ENCODE results near the gene NAV2. TPM values are rescaled to one million over a fixed set of nuclear protein-coding genes. Genes with fewer than 3 reads are reported as not detected.

Gene NAV2
- polyA plus RNA-seq, 2 donors = 4.3 to 9.7 TPM

GRCh38 chr11:19768197-19768596, 55.6 kb downstream of the NAV2 start:
- H3K36me3 ChIP-seq (ENCODE audit: control insufficient read depth in 2 of 2, insufficient read depth in 2 of 2, low read length in 1 of 2) = no peaks in the 10 kb centered on the region
- peaks cover 0 to 2% of the 10 kb centered on the region in 2 donors for H3K4me1 ChIP-seq (ENCODE audit: control insufficient read depth in 2 of 2, insufficient read depth in 2 of 2, low read length in 1 of 2)
- 72 to 83% methylated on average over 6 of the region's 6 CpGs for WGBS, 2 donors
- no peaks in the 10 kb centered on the region for H3K9me3 ChIP-seq (ENCODE audit: control insufficient read depth in 2 of 2, insufficient read depth in 1 of 2, low read depth in 1 of 2, low read length in 1 of 2)
- no peaks in the 10 kb centered on the region for H3K27me3 ChIP-seq (ENCODE audit: control insufficient read depth in 1 of 2, insufficient read depth in 2 of 2, low read length in 2 of 2)
- H3K27ac ChIP-seq (ENCODE audit: low read depth in 2 of 2, low read length in 1 of 2) = no peak overlapping the region
- H3K4me3 ChIP-seq (ENCODE audit: low read depth in 1 of 2, low read length in 2 of 2) = no peak overlapping the region

- no peaks in the 10 kb centered on the region for H3K27me3 ChIP-seq (ENCODE audit: control insufficient read depth in 1 of 2, insufficient read depth in 2 of 2, low read length in 2 of 2)
Measured at GRCh38 chr11:19768815-19769214, 56.2 kb downstream of the NAV2 start.

GRCh38 chr11:19769820-19770219, 57.2 kb downstream of the NAV2 start:
- H3K9me3 ChIP-seq (ENCODE audit: control insufficient read depth in 2 of 2, insufficient read depth in 1 of 2, low read depth in 1 of 2, low read length in 1 of 2) = no peaks in the 10 kb centered on the region
- WGBS, 2 donors = 63 to 86% methylated on average over 1 of the region's 1 CpG
- peaks cover 0 to 4% of the 10 kb centered on the region in 2 donors for H3K4me1 ChIP-seq (ENCODE audit: control insufficient read depth in 2 of 2, insufficient read depth in 2 of 2, low read length in 1 of 2)
- no peaks in the 10 kb centered on the region for H3K27me3 ChIP-seq (ENCODE audit: control insufficient read depth in 1 of 2, insufficient read depth in 2 of 2, low read length in 2 of 2)
- no peak overlapping the region for H3K27ac ChIP-seq (ENCODE audit: low read depth in 2 of 2, low read length in 1 of 2)
- no peaks in the 10 kb centered on the region for H3K36me3 ChIP-seq (ENCODE audit: control insufficient read depth in 2 of 2, insufficient read depth in 2 of 2, low read length in 1 of 2)
- H3K4me3 ChIP-seq (ENCODE audit: low read depth in 1 of 2, low read length in 2 of 2) = no peak overlapping the region

More at GRCh38 chr11:19768815-19769214, 56.2 kb downstream of the NAV2 start:
- no peak overlapping the region for H3K27ac ChIP-seq (ENCODE audit: low read depth in 2 of 2, low read length in 1 of 2)
- no peaks in the 10 kb centered on the region for H3K9me3 ChIP-seq (ENCODE audit: control insufficient read depth in 2 of 2, insufficient read depth in 1 of 2, low read depth in 1 of 2, low read length in 1 of 2)
- no peak overlapping the region for H3K4me3 ChIP-seq (ENCODE audit: low read depth in 1 of 2, low read length in 2 of 2)
- peaks cover 0 to 2% of the 10 kb centered on the region in 2 donors for H3K4me1 ChIP-seq (ENCODE audit: control insufficient read depth in 2 of 2, insufficient read depth in 2 of 2, low read length in 1 of 2)
- no peaks in the 10 kb centered on the region for H3K36me3 ChIP-seq (ENCODE audit: control insufficient read depth in 2 of 2, insufficient read depth in 2 of 2, low read length in 1 of 2)

- no peak overlapping the region for H3K4me3 ChIP-seq (ENCODE audit: low read depth in 1 of 2, low read length in 2 of 2)
- peaks cover 0 to 4% of the 10 kb centered on the region in 2 donors for H3K4me1 ChIP-seq (ENCODE audit: control insufficient read depth in 2 of 2, insufficient read depth in 2 of 2, low read length in 1 of 2)
- H3K36me3 ChIP-seq (ENCODE audit: control insufficient read depth in 2 of 2, insufficient read depth in 2 of 2, low read length in 1 of 2) = no peaks in the 10 kb centered on the region
- 43 to 65% methylated on average over 2 of the region's 2 CpGs for WGBS, 2 donors
- no peaks in the 10 kb centered on the region for H3K9me3 ChIP-seq (ENCODE audit: control insufficient read depth in 2 of 2, insufficient read depth in 1 of 2, low read depth in 1 of 2, low read length in 1 of 2)
- no peaks in the 10 kb centered on the region for H3K27me3 ChIP-seq (ENCODE audit: control insufficient read depth in 1 of 2, insufficient read depth in 2 of 2, low read length in 2 of 2)
- H3K27ac ChIP-seq (ENCODE audit: low read depth in 2 of 2, low read length in 1 of 2) = no peak overlapping the region
Measured at GRCh38 chr11:19770277-19770676, 57.6 kb downstream of the NAV2 start.

DNA sequence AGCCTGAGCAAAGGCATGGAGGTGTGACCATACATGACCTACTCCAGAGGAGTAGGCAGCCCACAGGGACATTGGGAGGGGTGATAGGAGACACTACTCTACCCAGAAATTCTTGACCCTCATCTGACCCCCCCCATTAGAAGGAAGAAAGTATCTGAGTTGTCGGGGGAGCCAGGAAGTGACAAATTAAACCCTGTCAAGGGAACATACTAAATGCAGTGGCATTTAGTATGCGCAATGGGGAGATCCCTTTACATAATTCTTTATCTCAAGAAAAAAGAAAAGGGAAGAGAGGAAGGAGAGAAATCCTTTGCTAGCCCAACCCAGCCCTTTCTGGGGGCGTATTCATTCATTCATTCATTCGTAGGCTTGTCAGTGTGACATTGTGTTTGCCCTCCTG, 58.8 kb downstream of the NAV2 start:
- Histone ChIP-seq H3K9me3 (ENCODE audit: control insufficient read depth in 2 of 2, insufficient read depth in 1 of 2, low read depth in 1 of 2, low read length in 1 of 2) (no peaks in the 10 kb centered on the region), H3K27ac (ENCODE audit: low read depth in 2 of 2, low read length in 1 of 2) (no peak overlapping the region), H3K36me3 (ENCODE audit: control insufficient read depth in 2 of 2, insufficient read depth in 2 of 2, low read length in 1 of 2) (no peaks in the 10 kb centered on the region), H3K27me3 (ENCODE audit: control insufficient read depth in 1 of 2, insufficient read depth in 2 of 2, low read length in 2 of 2) (no peaks in the 10 kb centered on the region), H3K4me1 (ENCODE audit: control insufficient read depth in 2 of 2, insufficient read depth in 2 of 2, low read length in 1 of 2) (peaks cover 0 to 4% of the 10 kb centered on the region in 2 donors), H3K4me3 (ENCODE audit: low read depth in 1 of 2, low read length in 2 of 2) (no peak overlapping the region)
- WGBS, 2 donors = 83 to 84% methylated on average over 4 of the region's 4 CpGs

DNA sequence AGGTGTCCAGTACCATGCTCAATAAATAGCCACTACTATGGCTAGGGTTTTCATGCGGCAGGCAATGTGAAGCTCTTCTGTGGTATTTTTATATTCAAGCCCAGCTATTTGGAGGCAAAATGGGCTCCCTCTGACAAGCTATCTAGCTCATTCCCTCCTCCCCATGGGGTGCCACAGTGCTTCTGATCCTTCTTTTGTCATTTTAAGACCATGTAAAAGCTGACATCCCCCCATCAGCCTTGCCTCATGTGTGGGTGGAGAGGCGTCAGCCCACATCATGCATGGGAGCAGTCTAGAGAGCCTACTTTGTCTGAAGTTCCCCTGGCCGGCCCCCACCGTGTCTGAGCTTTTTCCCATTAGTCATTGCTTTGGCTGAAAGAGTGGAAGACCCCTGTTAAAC, 59.8 kb downstream of the NAV2 start:
- Histone ChIP-seq H3K27me3 (ENCODE audit: control insufficient read depth in 1 of 2, insufficient read depth in 2 of 2, low read length in 2 of 2) (no peaks in the 10 kb centered on the region), H3K27ac (ENCODE audit: low read depth in 2 of 2, low read length in 1 of 2) (no peak overlapping the region), H3K9me3 (ENCODE audit: control insufficient read depth in 2 of 2, insufficient read depth in 1 of 2, low read depth in 1 of 2, low read length in 1 of 2) (no peaks in the 10 kb centered on the region), H3K36me3 (ENCODE audit: control insufficient read depth in 2 of 2, insufficient read depth in 2 of 2, low read length in 1 of 2) (no peaks in the 10 kb centered on the region), H3K4me3 (ENCODE audit: low read depth in 1 of 2, low read length in 2 of 2) (no peak overlapping the region), H3K4me1 (ENCODE audit: control insufficient read depth in 2 of 2, insufficient read depth in 2 of 2, low read length in 1 of 2) (peaks cover 2 to 4% of the 10 kb centered on the region in 2 donors)
- WGBS, 2 donors = 80 to 81% methylated on average over 4 of the region's 4 CpGs

GRCh38 chr11:19774329-19774728, 61.7 kb downstream of the NAV2 start:
- H3K4me3 ChIP-seq (ENCODE audit: low read depth in 1 of 2, low read length in 2 of 2) = no peak overlapping the region
- WGBS, 2 donors = 95 to 100% methylated on average over 3 of the region's 3 CpGs

GRCh38 chr11:19774817-19775580, 62.4 kb downstream of the NAV2 start:
- no peak overlapping the region for H3K27ac ChIP-seq (ENCODE audit: low read depth in 2 of 2, low read length in 1 of 2)
- H3K4me1 ChIP-seq (ENCODE audit: control insufficient read depth in 2 of 2, insufficient read depth in 2 of 2, low read length in 1 of 2) = peaks cover 2 to 8% of the 10 kb centered on the region in 2 donors
- no peaks in the 10 kb centered on the region for H3K27me3 ChIP-seq (ENCODE audit: control insufficient read depth in 1 of 2, insufficient read depth in 2 of 2, low read length in 2 of 2)
- no peak overlapping the region for H3K4me3 ChIP-seq (ENCODE audit: low read depth in 1 of 2, low read length in 2 of 2)
- WGBS, 2 donors = 83 to 84% methylated on average over 3 of the region's 3 CpGs
- no peaks in the 10 kb centered on the region for H3K36me3 ChIP-seq (ENCODE audit: control insufficient read depth in 2 of 2, insufficient read depth in 2 of 2, low read length in 1 of 2)
- H3K9me3 ChIP-seq (ENCODE audit: control insufficient read depth in 2 of 2, insufficient read depth in 1 of 2, low read depth in 1 of 2, low read length in 1 of 2) = no peaks in the 10 kb centered on the region

More at GRCh38 chr11:19774329-19774728, 61.7 kb downstream of the NAV2 start:
- no peaks in the 10 kb centered on the region for H3K27me3 ChIP-seq (ENCODE audit: control insufficient read depth in 1 of 2, insufficient read depth in 2 of 2, low read length in 2 of 2)
- no peaks in the 10 kb centered on the region for H3K9me3 ChIP-seq (ENCODE audit: control insufficient read depth in 2 of 2, insufficient read depth in 1 of 2, low read depth in 1 of 2, low read length in 1 of 2)
- H3K36me3 ChIP-seq (ENCODE audit: control insufficient read depth in 2 of 2, insufficient read depth in 2 of 2, low read length in 1 of 2) = no peaks in the 10 kb centered on the region
- no peak overlapping the region for H3K27ac ChIP-seq (ENCODE audit: low read depth in 2 of 2, low read length in 1 of 2)
- H3K4me1 ChIP-seq (ENCODE audit: control insufficient read depth in 2 of 2, insufficient read depth in 2 of 2, low read length in 1 of 2) = peaks cover 2 to 8% of the 10 kb centered on the region in 2 donors

DNA sequence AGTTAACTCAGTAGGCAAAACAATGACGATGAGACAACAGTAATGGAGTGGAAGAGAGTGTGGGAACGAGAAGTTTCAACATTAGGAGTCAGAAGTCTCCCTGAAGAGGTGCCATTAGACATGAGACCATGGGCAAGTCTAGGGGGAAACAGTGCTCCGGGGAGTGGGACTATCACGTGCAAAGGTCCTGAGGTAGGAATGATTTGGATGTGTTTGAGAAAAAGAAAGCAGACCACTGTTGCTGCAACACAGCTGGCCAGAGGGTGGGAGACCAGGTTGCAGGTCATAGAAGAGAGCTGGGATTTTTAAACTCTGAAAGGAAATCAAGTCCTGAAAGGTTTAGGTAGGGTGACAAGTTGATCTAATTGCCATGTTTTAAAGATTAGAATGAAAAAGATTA, 63.0 kb downstream of the NAV2 start:
- Histone ChIP-seq H3K4me3 (ENCODE audit: low read depth in 1 of 2, low read length in 2 of 2) (no peak overlapping the region), H3K27ac (ENCODE audit: low read depth in 2 of 2, low read length in 1 of 2) (no peak overlapping the region), H3K9me3 (ENCODE audit: control insufficient read depth in 2 of 2, insufficient read depth in 1 of 2, low read depth in 1 of 2, low read length in 1 of 2) (no peaks in the 10 kb centered on the region), H3K27me3 (ENCODE audit: control insufficient read depth in 1 of 2, insufficient read depth in 2 of 2, low read length in 2 of 2) (no peaks in the 10 kb centered on the region), H3K36me3 (ENCODE audit: control insufficient read depth in 2 of 2, insufficient read depth in 2 of 2, low read length in 1 of 2) (no peaks in the 10 kb centered on the region), H3K4me1 (ENCODE audit: control insufficient read depth in 2 of 2, insufficient read depth in 2 of 2, low read length in 1 of 2) (peaks cover 2 to 8% of the 10 kb centered on the region in 2 donors)
- 86 to 94% methylated on average over 4 of the region's 4 CpGs for whole genome bisulfite sequencing, 2 donors

DNA sequence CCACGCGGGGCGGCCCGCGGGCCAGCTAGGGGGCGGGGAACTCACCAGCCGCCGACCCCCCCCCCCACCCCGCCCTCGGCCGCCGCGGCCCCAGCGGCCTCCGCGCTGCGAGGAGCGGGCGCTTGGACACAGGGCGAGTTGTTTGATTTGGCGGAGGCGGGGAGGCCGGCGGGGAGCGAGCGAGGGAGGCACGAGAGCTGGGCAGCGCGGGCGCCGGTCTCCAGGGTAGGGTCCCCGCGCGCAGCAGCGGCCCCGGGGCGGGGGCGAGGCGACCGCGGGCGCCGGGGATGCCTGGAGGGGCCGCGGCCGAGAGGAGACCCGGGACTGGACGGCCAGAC, 64.4 kb downstream of the NAV2 start:
- H3K36me3 ChIP-seq (ENCODE audit: control insufficient read depth in 2 of 2, insufficient read depth in 2 of 2, low read length in 1 of 2) = no peaks in the 10 kb centered on the region
- peak overlapping the region; percentile 42 to 50 for H3K4me3 ChIP-seq (ENCODE audit: low read depth in 1 of 2, low read length in 2 of 2)
- H3K9me3 ChIP-seq (ENCODE audit: control insufficient read depth in 2 of 2, insufficient read depth in 1 of 2, low read depth in 1 of 2, low read length in 1 of 2) = no peaks in the 10 kb centered on the region
- H3K27ac ChIP-seq (ENCODE audit: low read depth in 2 of 2, low read length in 1 of 2) = no peak overlapping the region
- H3K4me1 ChIP-seq (ENCODE audit: control insufficient read depth in 2 of 2, insufficient read depth in 2 of 2, low read length in 1 of 2) = peaks cover 2 to 8% of the 10 kb centered on the region in 2 donors
- H3K27me3 ChIP-seq (ENCODE audit: control insufficient read depth in 1 of 2, insufficient read depth in 2 of 2, low read length in 2 of 2) = no peaks in the 10 kb centered on the region
- 1% methylated on average over 39 to 48 of the region's 48 CpGs for WGBS, 2 donors

All from esophagus (tissue), 2 donors.